ENCODE data around the gene CTSH. TPM values are rescaled to one million over a fixed set of nuclear protein-coding genes. Genes with fewer than 3 reads are reported as not detected.

The CTSH gene
- total and polyA plus RNA-seq, 2 of the 13 experiments (the other 11 are each of a cell fraction or from before 2014, with no cell fraction given) = 265 to 653 TPM

DNA sequence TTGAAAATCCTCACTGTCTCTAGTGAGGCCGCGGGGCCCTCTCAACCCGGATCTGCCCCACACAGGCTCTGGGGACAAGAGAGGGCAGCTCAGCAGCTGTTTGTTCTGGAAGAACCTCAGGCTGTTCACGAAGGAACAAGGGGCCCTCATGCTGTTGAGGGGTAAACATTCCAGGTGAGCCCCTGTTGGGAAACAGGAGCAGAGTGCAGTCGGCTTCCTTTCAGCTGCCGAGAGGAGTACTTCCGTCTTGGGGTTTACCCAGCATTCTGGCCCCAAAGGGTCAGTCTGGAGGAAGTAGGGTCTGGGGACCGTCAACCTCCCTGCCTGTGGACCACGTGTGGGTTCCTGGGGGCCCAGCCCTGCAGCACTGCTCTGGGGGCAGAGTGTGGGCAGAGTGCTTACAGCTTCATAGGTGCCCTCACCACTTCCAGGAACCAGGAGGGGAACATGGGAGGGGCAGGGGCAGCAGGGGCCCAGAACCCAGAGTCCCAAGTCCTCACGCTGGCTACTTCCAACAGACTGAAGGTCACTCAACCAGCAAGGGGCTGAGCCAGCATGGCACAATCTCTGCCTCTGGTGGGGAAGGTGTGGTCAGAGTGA lies 49.2 kb upstream of the CTSH start (continued):
- TF ChIP-seq ATM (IDR thresholded peaks at IDR 0.05; ENCODE audit: borderline replicate concordance) (no peak), NR3C1 (CRISPR knock-in tag; IDR thresholded peaks at IDR 0.05) (no peak), ZNF605 (CRISPR knock-in tag; IDR thresholded peaks at IDR 0.05) (peak; percentile 93), ZNF12 (CRISPR knock-in tag; IDR thresholded peaks at IDR 0.05) (0 out of 2 replicates have a peak, but pooled peaks have one; percentile 73), ZNF564 (CRISPR knock-in tag; IDR thresholded peaks at IDR 0.05) (peak; percentile 85; the same call in 1 of the 2 replicates), ZNF547 (CRISPR knock-in tag; IDR thresholded peaks at IDR 0.05) (peak; percentile 41; the same call in 1 of the 2 replicates), ZSCAN31 (CRISPR knock-in tag; IDR thresholded peaks at IDR 0.05; ENCODE audit: low read depth) (peak; percentile 91), MTA1 (CRISPR knock-in tag; IDR thresholded peaks at IDR 0.05; ENCODE audit: borderline replicate concordance) (peak; percentile 98), ZNF3 (CRISPR knock-in tag; IDR thresholded peaks at IDR 0.05) (no peak), BRCA1 (CRISPR knock-in tag; IDR thresholded peaks at IDR 0.05) (peak; percentile 93), ZC3H13 (CRISPR knock-in tag; IDR thresholded peaks at IDR 0.05) (0 out of 2 replicates have a peak, but pooled peaks have one; percentile 57), KMT2A (CRISPR knock-in tag; IDR thresholded peaks at IDR 0.05) (peak; percentile 54; the same call in 1 of the 2 replicates), NFE2L1 (CRISPR knock-in tag; IDR thresholded peaks at IDR 0.05; ENCODE audit: borderline replicate concordance) (no peak), ZNF143 (CRISPR knock-in tag; IDR thresholded peaks at IDR 0.05) (peak; percentile 81), NFKB2 (CRISPR knock-in tag; IDR thresholded peaks at IDR 0.05; ENCODE audit: borderline replicate concordance) (peak; percentile 84; the same call in 1 of the 2 replicates), NFRKB (IDR thresholded peaks at IDR 0.05) (no peak), ZSCAN12 (CRISPR knock-in tag; IDR thresholded peaks at IDR 0.05) (peak; percentile 81; the same call in 1 of the 2 replicates), PAWR (CRISPR knock-in tag; IDR thresholded peaks at IDR 0.05; ENCODE audit: borderline replicate concordance) (no peak), RBFOX2 (IDR thresholded peaks at IDR 0.05; ENCODE audit: low read depth, low read length) (peak; percentile 53), GPN1 (CRISPR knock-in tag; IDR thresholded peaks at IDR 0.05; ENCODE audit: borderline replicate concordance) (no peak), NFYC (CRISPR knock-in tag; IDR thresholded peaks at IDR 0.05) (peak; percentile 27; the same call in 1 of the 2 replicates), CBFB (CRISPR knock-in tag; IDR thresholded peaks at IDR 0.05) (peak; percentile 97), TAF15 (IDR thresholded peaks at IDR 0.05; ENCODE audit: low read depth, low read length, poor library complexity, severe bottlenecking) (no peak), ZNF562 (CRISPR knock-in tag; IDR thresholded peaks at IDR 0.05; ENCODE audit: borderline replicate concordance) (no peak)
- TF ChIP-seq, protein P1, sequence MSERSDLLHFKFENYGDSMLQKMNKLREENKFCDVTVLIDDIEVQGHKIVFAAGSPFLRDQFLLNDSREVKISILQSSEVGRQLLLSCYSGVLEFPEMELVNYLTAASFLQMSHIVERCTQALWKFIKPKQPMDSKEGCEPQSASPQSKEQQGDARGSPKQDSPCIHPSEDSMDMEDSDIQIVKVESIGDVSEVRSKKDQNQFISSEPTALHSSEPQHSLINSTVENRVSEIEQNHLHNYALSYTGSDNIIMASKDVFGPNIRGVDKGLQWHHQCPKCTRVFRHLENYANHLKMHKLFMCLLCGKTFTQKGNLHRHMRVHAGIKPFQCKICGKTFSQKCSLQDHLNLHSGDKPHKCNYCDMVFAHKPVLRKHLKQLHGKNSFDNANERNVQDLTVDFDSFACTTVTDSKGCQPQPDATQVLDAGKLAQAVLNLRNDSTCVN (CRISPR knock-in tag; IDR thresholded peaks at IDR 0.05; ENCODE audit: borderline replicate concordance) = peak; percentile 97; the same call in 1 of the 2 replicates
- TF ChIP-seq, protein P2, sequence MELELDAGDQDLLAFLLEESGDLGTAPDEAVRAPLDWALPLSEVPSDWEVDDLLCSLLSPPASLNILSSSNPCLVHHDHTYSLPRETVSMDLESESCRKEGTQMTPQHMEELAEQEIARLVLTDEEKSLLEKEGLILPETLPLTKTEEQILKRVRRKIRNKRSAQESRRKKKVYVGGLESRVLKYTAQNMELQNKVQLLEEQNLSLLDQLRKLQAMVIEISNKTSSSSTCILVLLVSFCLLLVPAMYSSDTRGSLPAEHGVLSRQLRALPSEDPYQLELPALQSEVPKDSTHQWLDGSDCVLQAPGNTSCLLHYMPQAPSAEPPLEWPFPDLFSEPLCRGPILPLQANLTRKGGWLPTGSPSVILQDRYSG (CRISPR knock-in tag; IDR thresholded peaks at IDR 0.05) = no peak
- TF ChIP-seq, protein P3, sequence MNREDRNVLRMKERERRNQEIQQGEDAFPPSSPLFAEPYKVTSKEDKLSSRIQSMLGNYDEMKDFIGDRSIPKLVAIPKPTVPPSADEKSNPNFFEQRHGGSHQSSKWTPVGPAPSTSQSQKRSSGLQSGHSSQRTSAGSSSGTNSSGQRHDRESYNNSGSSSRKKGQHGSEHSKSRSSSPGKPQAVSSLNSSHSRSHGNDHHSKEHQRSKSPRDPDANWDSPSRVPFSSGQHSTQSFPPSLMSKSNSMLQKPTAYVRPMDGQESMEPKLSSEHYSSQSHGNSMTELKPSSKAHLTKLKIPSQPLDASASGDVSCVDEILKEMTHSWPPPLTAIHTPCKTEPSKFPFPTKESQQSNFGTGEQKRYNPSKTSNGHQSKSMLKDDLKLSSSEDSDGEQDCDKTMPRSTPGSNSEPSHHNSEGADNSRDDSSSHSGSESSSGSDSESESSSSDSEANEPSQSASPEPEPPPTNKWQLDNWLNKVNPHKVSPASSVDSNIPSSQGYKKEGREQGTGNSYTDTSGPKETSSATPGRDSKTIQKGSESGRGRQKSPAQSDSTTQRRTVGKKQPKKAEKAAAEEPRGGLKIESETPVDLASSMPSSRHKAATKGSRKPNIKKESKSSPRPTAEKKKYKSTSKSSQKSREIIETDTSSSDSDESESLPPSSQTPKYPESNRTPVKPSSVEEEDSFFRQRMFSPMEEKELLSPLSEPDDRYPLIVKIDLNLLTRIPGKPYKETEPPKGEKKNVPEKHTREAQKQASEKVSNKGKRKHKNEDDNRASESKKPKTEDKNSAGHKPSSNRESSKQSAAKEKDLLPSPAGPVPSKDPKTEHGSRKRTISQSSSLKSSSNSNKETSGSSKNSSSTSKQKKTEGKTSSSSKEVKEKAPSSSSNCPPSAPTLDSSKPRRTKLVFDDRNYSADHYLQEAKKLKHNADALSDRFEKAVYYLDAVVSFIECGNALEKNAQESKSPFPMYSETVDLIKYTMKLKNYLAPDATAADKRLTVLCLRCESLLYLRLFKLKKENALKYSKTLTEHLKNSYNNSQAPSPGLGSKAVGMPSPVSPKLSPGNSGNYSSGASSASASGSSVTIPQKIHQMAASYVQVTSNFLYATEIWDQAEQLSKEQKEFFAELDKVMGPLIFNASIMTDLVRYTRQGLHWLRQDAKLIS (CRISPR knock-in tag; IDR thresholded peaks at IDR 0.05) = 0 out of 2 replicates have a peak, but pooled peaks have one; percentile 62
